ENCODE measurements around the gene DEGS2. TPM values are rescaled to one million over a fixed set of nuclear protein-coding genes. Genes with fewer than 3 reads are reported as not detected.

Gene DEGS2
- total and polyA plus RNA-seq, 4 experiments from 2014 or later, result 0.14 to 0.81 TPM; not detected in 2

DNA sequence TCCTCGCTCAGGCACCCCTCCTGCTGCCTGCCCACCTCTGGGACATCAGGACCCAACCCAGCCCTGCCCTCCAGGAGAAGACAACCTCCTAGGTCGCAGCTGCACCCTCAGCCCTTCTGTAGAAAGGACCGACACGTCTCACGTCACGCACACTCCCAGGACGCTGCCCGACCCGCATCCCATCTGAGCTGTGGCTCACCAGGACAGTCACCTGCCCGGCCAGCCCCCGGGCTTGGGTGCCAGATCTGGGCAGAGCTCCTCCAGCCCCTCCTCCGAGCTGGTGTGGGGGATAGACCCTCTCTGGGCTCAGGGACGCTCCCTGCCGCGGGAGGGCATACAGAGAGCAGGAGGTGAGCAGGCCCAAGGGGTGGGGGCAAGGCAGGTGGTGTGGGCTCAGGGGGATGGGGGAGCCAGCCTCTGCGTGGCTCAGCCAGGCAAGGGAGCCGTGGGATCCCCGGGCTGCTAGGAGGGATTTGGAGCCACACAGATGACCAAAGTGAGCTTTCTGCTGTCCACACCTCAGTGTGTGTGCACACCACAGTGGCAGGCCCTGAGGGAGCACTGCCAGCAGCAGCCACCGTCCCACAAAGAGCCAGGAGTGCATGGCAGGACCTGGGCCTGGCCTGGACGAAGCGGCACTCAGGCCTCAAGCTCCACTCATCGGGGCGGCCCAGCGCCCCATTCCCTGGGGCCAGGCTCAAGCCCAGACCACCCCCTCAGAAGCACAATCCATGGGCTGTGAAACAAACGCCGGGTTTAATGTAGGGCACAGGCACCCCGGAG is 13.6 kb downstream of the DEGS2 start:
- Mint-ChIP-seq H3K4me3 (peak overlapping the region in 3 of 8 donors; percentile 25 to 36 (median 31)), H3K36me3 (peaks cover 12 to 23% of the 10 kb centered on the region in 2 donors), H3K27ac (peak overlapping the region in 6 of 7 donors; percentile 31 to 93 (median 74)), H3K9me3 (peaks cover 0 to 4% (median 0%) of the 10 kb centered on the region in 8 donors), H3K4me1 (peaks cover 9 to 35% (median 21%) of the 10 kb centered on the region in 4 donors), H3K27me3 (no peaks in the 10 kb centered on the region)
- H3K27ac ChIP-seq (ENCODE audit: low read depth, low read length), result no peak overlapping the region
- no peak overlapping the region for H3K4me3 ChIP-seq (ENCODE audit: low read length in 2 of 2)
- peaks cover 30% of the 10 kb centered on the region for H3K36me3 ChIP-seq (ENCODE audit: insufficient read depth, low read length)
- POLR2A ChIA-PET (ENCODE audit: partially characterized antibody), result interaction anchor here (0.9 to 5.8 kb wide), 10 partner anchors 7 to 112 kb away, joined by 3 to 51 read pairs (median 8); partner anchors contain the start of genes DEGS2 and EVL
- H3K9me3 ChIP-seq (ENCODE audit: control insufficient read depth in 1 of 2, low read length in 2 of 2), result no peaks in the 10 kb centered on the region
- DNase-seq, result no peak
- CTCF ChIA-PET (ENCODE audit: partially characterized antibody), result interaction anchor here (1.5 to 3.2 kb wide), 3 partner anchors 10 to 89 kb away, joined by 4 to 15 read pairs (median 5); no protein-coding TSS in a partner anchor
- H3K27me3 ChIP-seq (ENCODE audit: insufficient read depth, low read length), result no peaks in the 10 kb centered on the region
- intact Hi-C loops (cut with micrococcal nuclease), result loop anchor here (10.0 kb wide), 1 partner anchor 99 kb away; no protein-coding TSS in a partner anchor
- H3K4me1 ChIP-seq (ENCODE audit: insufficient read depth, low read length), result peaks cover 28% of the 10 kb centered on the region

GRCh38 chr14:100144996-100145646 is 14.3 kb downstream of the DEGS2 start:
- peaks cover 9 to 35% (median 21%) of the 10 kb centered on the region in 4 donors for H3K4me1 Mint-ChIP-seq
- Histone ChIP-seq H3K27ac (ENCODE audit: low read depth, low read length) (no peak overlapping the region), H3K4me1 (ENCODE audit: insufficient read depth, low read length) (peaks cover 28% of the 10 kb centered on the region), H3K27me3 (ENCODE audit: insufficient read depth, low read length) (no peaks in the 10 kb centered on the region), H3K4me3 (ENCODE audit: low read length in 2 of 2) (no peak overlapping the region), H3K9me3 (ENCODE audit: control insufficient read depth in 1 of 2, low read length in 2 of 2) (no peaks in the 10 kb centered on the region), H3K36me3 (ENCODE audit: insufficient read depth, low read length) (peaks cover 37% of the 10 kb centered on the region)
- H3K27me3 Mint-ChIP-seq, result no peaks in the 10 kb centered on the region
- DNase-seq, result no peak
- no peak overlapping the region for H3K4me3 Mint-ChIP-seq
- intact Hi-C loops (cut with micrococcal nuclease), result loop anchor here (10.0 kb wide), 1 partner anchor 100 kb away; no protein-coding TSS in a partner anchor
- peaks cover 0 to 4% (median 0%) of the 10 kb centered on the region in 8 donors for H3K9me3 Mint-ChIP-seq
- H3K27ac Mint-ChIP-seq, result peak overlapping the region in 3 of 7 donors; percentile 17 to 57 (median 18)
- ChIA-PET POLR2A (ENCODE audit: partially characterized antibody) (interaction anchor here (1.0 to 5.8 kb wide), 5 partner anchors 7 to 78 kb away, joined by 3 to 51 read pairs (median 11); partner anchors contain the start of genes DEGS2 and EVL), CTCF (ENCODE audit: partially characterized antibody) (interaction anchor here (1.5 to 3.2 kb wide), 2 partner anchors 11 to 48 kb away, joined by 5 to 15 read pairs; no protein-coding TSS in a partner anchor)
- H3K36me3 Mint-ChIP-seq, result peaks cover 20 to 30% of the 10 kb centered on the region in 2 donors

DNA sequence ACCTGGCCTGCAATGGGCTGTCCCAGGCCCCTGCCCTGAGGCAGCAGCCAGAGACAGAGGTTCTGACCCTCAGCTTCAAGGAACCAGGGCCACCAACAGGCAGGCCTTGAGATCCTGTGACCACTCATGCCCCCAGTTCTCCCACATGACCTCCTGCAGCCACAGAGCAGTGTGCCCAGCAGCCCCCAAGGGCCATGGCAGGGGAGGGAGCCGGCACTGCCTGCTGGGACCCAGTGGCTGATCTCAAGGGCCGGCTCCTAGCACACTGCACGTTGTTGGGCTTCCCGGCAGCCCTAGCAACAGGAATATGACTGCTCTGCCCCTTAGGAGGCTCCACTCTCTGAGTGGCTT is 14.8 kb downstream of the DEGS2 start:
- H3K4me1 ChIP-seq (ENCODE audit: insufficient read depth, low read length), result peaks cover 28% of the 10 kb centered on the region
- peaks cover 22 to 35% of the 10 kb centered on the region in 2 donors for H3K36me3 Mint-ChIP-seq
- no peaks in the 10 kb centered on the region for H3K27me3 ChIP-seq (ENCODE audit: insufficient read depth, low read length)
- no peak overlapping the region for H3K4me3 ChIP-seq (ENCODE audit: low read length in 2 of 2)
- no peak for DNase-seq
- peaks cover 42% of the 10 kb centered on the region for H3K36me3 ChIP-seq (ENCODE audit: insufficient read depth, low read length)
- peak overlapping the region in 2 of 7 donors; percentile 23 to 57 for H3K27ac Mint-ChIP-seq
- ChIA-PET POLR2A (ENCODE audit: partially characterized antibody) (interaction anchor here (1.2 to 5.8 kb wide), 4 partner anchors 8 to 77 kb away, joined by 3 to 51 read pairs (median 21); partner anchors contain the start of genes DEGS2 and EVL), CTCF (ENCODE audit: partially characterized antibody) (no interaction called here)
- peaks cover 10 to 38% (median 22%) of the 10 kb centered on the region in 4 donors for H3K4me1 Mint-ChIP-seq
- H3K27ac ChIP-seq (ENCODE audit: low read depth, low read length), result no peak overlapping the region
- H3K9me3 ChIP-seq (ENCODE audit: control insufficient read depth in 1 of 2, low read length in 2 of 2), result no peaks in the 10 kb centered on the region
- peaks cover 0 to 4% (median 0%) of the 10 kb centered on the region in 8 donors for H3K9me3 Mint-ChIP-seq
- H3K27me3 Mint-ChIP-seq, result no peaks in the 10 kb centered on the region
- no peak overlapping the region for H3K4me3 Mint-ChIP-seq
- intact Hi-C loops (cut with micrococcal nuclease), result loop anchor here (10.0 kb wide), 1 partner anchor 100 kb away; no protein-coding TSS in a partner anchor

- H3K36me3 ChIP-seq (ENCODE audit: insufficient read depth, low read length), result peaks cover 49% of the 10 kb centered on the region
- Mint-ChIP-seq H3K9me3 (peaks cover 0 to under 1% (median 0%) of the 10 kb centered on the region in 8 donors), H3K27ac (peak overlapping the region in 1 of 7 donors; percentile 23), H3K27me3 (no peaks in the 10 kb centered on the region), H3K36me3 (peaks cover 28 to 42% of the 10 kb centered on the region in 2 donors), H3K4me3 (no peak overlapping the region), H3K4me1 (peaks cover 11 to 45% (median 22%) of the 10 kb centered on the region in 4 donors)
- intact Hi-C loops (cut with micrococcal nuclease), result loop anchor here (10.0 kb wide), 1 partner anchor 101 kb away; no protein-coding TSS in a partner anchor
- CTCF ChIA-PET (ENCODE audit: partially characterized antibody), result no interaction called here
- DNase-seq, result no peak
- no peak overlapping the region for H3K4me3 ChIP-seq (ENCODE audit: low read length in 2 of 2)
- no peak overlapping the region for H3K27ac ChIP-seq (ENCODE audit: low read depth, low read length)
- POLR2A ChIA-PET (ENCODE audit: partially characterized antibody), result interaction anchor here (1.2 to 5.8 kb wide), 4 partner anchors 9 to 76 kb away, joined by 3 to 51 read pairs (median 21); partner anchors contain the start of genes DEGS2 and EVL
- no peaks in the 10 kb centered on the region for H3K27me3 ChIP-seq (ENCODE audit: insufficient read depth, low read length)
- H3K9me3 ChIP-seq (ENCODE audit: control insufficient read depth in 1 of 2, low read length in 2 of 2), result no peaks in the 10 kb centered on the region
- peaks cover 28% of the 10 kb centered on the region for H3K4me1 ChIP-seq (ENCODE audit: insufficient read depth, low read length)
These were observed 15.5 kb downstream of the DEGS2 start for GRCh38 chr14:100143934-100144333.

DNA sequence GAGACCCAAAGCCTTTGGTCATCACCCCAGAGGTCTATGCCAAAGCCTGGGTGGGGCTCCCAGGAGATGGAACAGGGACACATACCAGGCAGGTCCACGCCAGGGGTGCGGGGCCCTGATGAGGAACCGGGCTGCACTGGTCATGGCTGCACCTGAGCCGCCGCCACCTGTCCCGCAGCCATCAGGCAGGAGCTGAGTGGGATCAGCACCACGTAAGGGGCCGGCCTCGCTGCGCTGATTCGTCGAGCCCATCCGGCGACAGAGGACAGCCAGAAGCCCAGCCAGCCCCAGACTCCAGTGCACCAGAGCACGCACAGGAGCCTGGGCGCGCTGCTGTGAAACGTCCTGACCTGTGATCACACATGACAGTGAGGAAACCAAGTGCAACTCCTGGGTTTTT is 15.9 kb downstream of the DEGS2 start:
- H3K4me3 Mint-ChIP-seq, result no peak overlapping the region
- ChIA-PET POLR2A (ENCODE audit: partially characterized antibody) (interaction anchor here (1.2 to 5.8 kb wide), 5 partner anchors 9 to 76 kb away, joined by 3 to 51 read pairs (median 4); partner anchors contain the start of gene EVL), CTCF (ENCODE audit: partially characterized antibody) (no interaction called here)
- no peaks in the 10 kb centered on the region for H3K9me3 ChIP-seq (ENCODE audit: control insufficient read depth in 1 of 2, low read length in 2 of 2)
- no peak overlapping the region for H3K27ac Mint-ChIP-seq
- intact Hi-C loops (cut with micrococcal nuclease), result loop anchor here (10.0 kb wide), 1 partner anchor 101 kb away; no protein-coding TSS in a partner anchor
- no peaks in the 10 kb centered on the region for H3K27me3 Mint-ChIP-seq
- H3K4me1 Mint-ChIP-seq, result peaks cover 10 to 45% (median 22%) of the 10 kb centered on the region in 4 donors
- H3K36me3 ChIP-seq (ENCODE audit: insufficient read depth, low read length), result peaks cover 53% of the 10 kb centered on the region
- no peaks in the 10 kb centered on the region for H3K9me3 Mint-ChIP-seq
- H3K36me3 Mint-ChIP-seq, result peaks cover 29 to 46% of the 10 kb centered on the region in 2 donors
- H3K27me3 ChIP-seq (ENCODE audit: insufficient read depth, low read length), result no peaks in the 10 kb centered on the region
- peaks cover 28% of the 10 kb centered on the region for H3K4me1 ChIP-seq (ENCODE audit: insufficient read depth, low read length)
- DNase-seq, result no peak
- H3K4me3 ChIP-seq (ENCODE audit: low read length in 2 of 2), result no peak overlapping the region
- no peak overlapping the region for H3K27ac ChIP-seq (ENCODE audit: low read depth, low read length)

GRCh38 chr14:100142073-100143040 is 17.1 kb downstream of the DEGS2 start:
- peaks cover 9 to 36% (median 13%) of the 10 kb centered on the region in 4 donors for H3K4me1 Mint-ChIP-seq
- Histone ChIP-seq H3K27ac (ENCODE audit: low read depth, low read length) (no peak overlapping the region), H3K4me3 (ENCODE audit: low read length in 2 of 2) (no peak overlapping the region), H3K9me3 (ENCODE audit: control insufficient read depth in 1 of 2, low read length in 2 of 2) (no peaks in the 10 kb centered on the region), H3K4me1 (ENCODE audit: insufficient read depth, low read length) (peaks cover 17% of the 10 kb centered on the region), H3K27me3 (ENCODE audit: insufficient read depth, low read length) (no peaks in the 10 kb centered on the region), H3K36me3 (ENCODE audit: insufficient read depth, low read length) (peaks cover 65% of the 10 kb centered on the region)
- no peaks in the 10 kb centered on the region for H3K27me3 Mint-ChIP-seq
- no peak for DNase-seq
- H3K9me3 Mint-ChIP-seq, result peaks cover 0 to 2% (median 0%) of the 10 kb centered on the region in 8 donors
- H3K27ac Mint-ChIP-seq, result peak overlapping the region in 4 of 7 donors; percentile 36 to 85 (median 46)
- no peak overlapping the region for H3K4me3 Mint-ChIP-seq
- peaks cover 39 to 55% of the 10 kb centered on the region in 2 donors for H3K36me3 Mint-ChIP-seq
- ChIA-PET CTCF (ENCODE audit: partially characterized antibody) (interaction anchor here (1.0 to 2.2 kb wide), 5 partner anchors 13 to 87 kb away, joined by 3 to 7 read pairs (median 3); no protein-coding TSS in a partner anchor), POLR2A (ENCODE audit: partially characterized antibody) (interaction anchor here (1.0 to 4.8 kb wide), 9 partner anchors 9 to 73 kb away, joined by 3 to 23 read pairs (median 4); no protein-coding TSS in a partner anchor)
- intact Hi-C loops (cut with micrococcal nuclease), result loop anchor here (10.0 kb wide), 1 partner anchor 102 kb away; no protein-coding TSS in a partner anchor
